CD4-positive, alpha-beta T cell (primary cell): Measurements from ENCODE around the gene ADGRB3. TPM values are rescaled to one million over a fixed set of nuclear protein-coding genes. Genes with fewer than 3 reads are reported as not detected.

Experiments used
- ATAC-seq: fragments of 200-7000 bp; cut with Tn5 transposase; one replicate; pipeline ENCODE4 v1.10.0; 2022; ENCODE audit warnings: mild to moderate bottlenecking; ENCODE audit not compliant: poor library complexity
- CTCF ChIA-PET: fragments of 350-600 bp; sonication (Branson Sonifier 250); formaldehyde crosslinking; loops from one replicate; lab custom pipeline; 2021; ENCODE audit warnings: antibody characterized with exemption, inconsistent platforms; lab: Charles Lee
- POLR2A ChIA-PET: fragments of 350-600 bp; sonication (Branson Sonifier 250); formaldehyde crosslinking; loops from one replicate; lab custom pipeline; 2021; ENCODE audit warnings: antibody characterized with exemption, inconsistent platforms; lab: Charles Lee
- DNase-seq, 14 experiments: peaks; one replicate each; pipeline ENCODE4 v3.0.0-alpha.2; 2013 to 2020; ENCODE audit warnings: mixed read lengths in 2 of 14
- H3K27ac ChIP-seq, 2 donors: one replicate each; pipeline versions ENCODE4 v1.5.1 to v1.7.0; 2013; ENCODE audit warnings: low read length in 2 of 2, low read depth in 1 of 2, mild to moderate bottlenecking in 1 of 2
- H3K27me3 ChIP-seq, 2 experiments: 1 replicate in 1 of 2; 2 replicates in 1 of 2; pipeline versions ENCODE4 v1.6.1 to v1.7.0; 2013; ENCODE audit warnings: low read length in 2 of 2, control low read depth in 1 of 2, mild to moderate bottlenecking in 1 of 2, moderate library complexity in 1 of 2; ENCODE audit not compliant: insufficient read depth in 2 of 2, control insufficient read depth in 1 of 2
- H3K36me3 ChIP-seq: one replicate; pipeline ENCODE4 v1.6.1; 2013; ENCODE audit warnings: low read length, control low read depth; ENCODE audit not compliant: insufficient read depth
- H3K4me1 ChIP-seq: one replicate; pipeline ENCODE4 v1.6.1; 2013; ENCODE audit warnings: low read length, control low read depth; ENCODE audit not compliant: insufficient read depth
- H3K4me3 ChIP-seq: one replicate; pipeline ENCODE4 v1.5.1; 2013; ENCODE audit warnings: mild to moderate bottlenecking, low read length, moderate library complexity
- H3K9me3 ChIP-seq, 2 experiments: 1 replicate in 1 of 2; 2 replicates in 1 of 2; pipeline versions ENCODE4 v1.6.1 to v1.7.0; 2013; ENCODE audit warnings: low read length in 2 of 2, mild to moderate bottlenecking in 2 of 2, control low read depth in 1 of 2, moderate library complexity in 1 of 2; ENCODE audit not compliant: control insufficient read depth in 1 of 2, insufficient read depth in 1 of 2
- H3K27ac Mint-ChIP-seq: one replicate; pipeline ENCODE4 v1.8.0; 2020; ENCODE audit warnings: mixed read lengths
- H3K27me3 Mint-ChIP-seq: one replicate; pipeline ENCODE4 v1.8.0; 2021; ENCODE audit warnings: mixed read lengths
- H3K36me3 Mint-ChIP-seq: one replicate; pipeline ENCODE4 v1.8.0; 2021; ENCODE audit warnings: low read depth, mixed read lengths
- H3K4me1 Mint-ChIP-seq: one replicate; pipeline ENCODE4 v1.8.0; 2021; ENCODE audit warnings: low read depth, mixed read lengths
- H3K4me3 Mint-ChIP-seq: one replicate; pipeline ENCODE4 v1.8.0; 2020; ENCODE audit warnings: mild to moderate bottlenecking, mixed read lengths
- H3K9me3 Mint-ChIP-seq: one replicate; pipeline ENCODE4 v1.8.0; 2020; ENCODE audit warnings: mixed read lengths
- CTCF ChIP-seq: fragments of 200-600 bp; IDR thresholded peaks from one replicate; pipeline ENCODE4 v1.8.0; 2022; ENCODE audit warnings: antibody characterized with exemption, mild to moderate bottlenecking
- intact Hi-C, 2 experiments: fragments of 100-400 bp; cut with DNase I in 1 of 2; cut with micrococcal nuclease in 1 of 2; formaldehyde crosslinking; loops; one replicate each; pipeline versions ENCODE4 v1.15.1 to v1.9.0; 2023 to 2025; cut with DNase I, micrococcal nuclease
- total RNA-seq, 174 experiments: library from RNA in 2 of 174; stranded (reverse) in 2 of 174; gene quantifications; one replicate each; pipeline ENCODE4 v1.2.3 and lab custom pipeline; 2021 to 2026

Gene ADGRB3
- total RNA-seq, 2 experiments from 2014 or later, result not detected

DNA sequence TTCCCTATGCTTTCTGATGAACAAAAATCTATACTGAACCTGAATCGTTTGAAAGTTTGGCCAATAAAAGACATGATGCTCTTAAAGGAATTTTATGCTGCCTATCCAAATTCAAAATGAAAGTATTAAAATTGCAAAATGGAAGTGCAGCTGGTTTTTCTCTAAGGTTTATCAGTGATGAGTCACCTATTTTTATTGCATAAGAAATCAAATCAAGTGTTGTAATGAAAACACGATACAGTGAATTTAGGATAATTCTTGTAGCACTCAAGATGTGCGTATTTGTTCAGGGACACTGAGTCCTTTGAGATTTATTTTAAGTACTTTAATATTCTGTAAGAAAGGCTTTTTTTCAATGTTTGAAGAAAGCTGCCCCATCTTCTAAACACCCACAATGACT lies 409.5 kb downstream of the ADGRB3 start:
- no peaks in the 10 kb centered on the region for H3K27me3 Mint-ChIP-seq
- POLR2A ChIA-PET, result no interaction called here
- no peak for ATAC-seq
- CTCF ChIA-PET, result no interaction called here
- no peak overlapping the region for H3K4me3 ChIP-seq
- no peaks in the 10 kb centered on the region for H3K4me1 ChIP-seq
- H3K36me3 Mint-ChIP-seq, result no peaks in the 10 kb centered on the region
- intact Hi-C loops, result no loop called here
- H3K4me3 Mint-ChIP-seq, result no peak overlapping the region
- TF ChIP-seq CTCF, result no peak
- no peaks in the 10 kb centered on the region for H3K36me3 ChIP-seq
- no peak overlapping the region for H3K27ac Mint-ChIP-seq
- no peaks in the 10 kb centered on the region for H3K9me3 Mint-ChIP-seq
- H3K9me3 ChIP-seq, result peaks cover 0 to 5% of the 10 kb centered on the region in 2 experiments
- DNase-seq, result no peak
- H3K27me3 ChIP-seq, result no peaks in the 10 kb centered on the region
- no peak overlapping the region for H3K27ac ChIP-seq
- no peaks in the 10 kb centered on the region for H3K4me1 Mint-ChIP-seq

DNA sequence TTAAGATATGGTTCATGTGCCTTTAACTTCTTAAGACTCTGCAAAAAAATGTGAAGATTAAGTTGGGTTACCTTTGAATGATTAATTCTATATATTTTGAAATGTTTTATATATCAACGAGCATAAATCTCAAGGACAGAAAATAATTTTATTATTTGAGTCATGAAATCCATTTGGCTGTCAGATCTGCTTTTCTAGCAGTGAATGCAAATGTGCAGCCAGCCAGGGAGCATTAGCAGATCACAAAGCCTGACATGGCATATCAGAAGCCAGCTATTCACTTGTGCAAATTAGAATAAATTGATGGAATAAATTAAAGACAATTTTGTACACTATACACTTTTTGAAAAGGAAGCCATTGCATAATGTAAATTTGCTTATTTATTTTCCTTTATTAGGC lies 424.3 kb downstream of the ADGRB3 start:
- CTCF ChIA-PET, result no interaction called here
- H3K4me3 Mint-ChIP-seq, result no peak overlapping the region
- POLR2A ChIA-PET, result no interaction called here
- intact Hi-C loops, result no loop called here
- H3K9me3 Mint-ChIP-seq, result peaks cover 2% of the 10 kb centered on the region
- ATAC-seq (no peak), DNase-seq (no peak)
- no peaks in the 10 kb centered on the region for H3K27me3 Mint-ChIP-seq
- Histone ChIP-seq H3K4me3 (no peak overlapping the region), H3K9me3 (no peaks in the 10 kb centered on the region), H3K27me3 (no peaks in the 10 kb centered on the region), H3K27ac (no peak overlapping the region), H3K4me1 (no peaks in the 10 kb centered on the region), H3K36me3 (no peaks in the 10 kb centered on the region)
- H3K4me1 Mint-ChIP-seq, result no peaks in the 10 kb centered on the region
- no peak overlapping the region for H3K27ac Mint-ChIP-seq
- no peak for TF ChIP-seq CTCF
- H3K36me3 Mint-ChIP-seq, result no peaks in the 10 kb centered on the region

DNA sequence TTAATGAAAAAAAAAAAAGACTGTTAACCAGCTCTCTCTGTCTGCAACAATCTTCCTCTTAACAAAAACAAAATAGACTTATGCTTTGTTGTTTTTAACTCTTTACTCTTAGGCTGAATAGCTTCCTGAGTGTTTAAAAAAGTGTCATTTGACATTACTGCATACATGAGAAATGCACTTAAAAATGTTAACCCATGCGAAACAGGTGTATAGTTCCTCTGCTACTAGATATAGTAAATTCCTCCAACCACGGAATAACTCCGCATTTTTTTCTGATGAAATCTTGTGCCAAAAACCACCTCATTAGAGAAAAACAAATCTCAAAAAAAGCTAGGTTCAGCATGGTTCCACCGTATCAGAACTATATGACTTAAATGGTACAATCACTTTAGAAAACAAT lies 426.0 kb downstream of the ADGRB3 start:
- CTCF ChIA-PET, result no interaction called here
- DNase-seq (no peak), ATAC-seq (no peak)
- Histone ChIP-seq H3K27me3 (no peaks in the 10 kb centered on the region), H3K27ac (no peak overlapping the region), H3K36me3 (no peaks in the 10 kb centered on the region), H3K4me3 (no peak overlapping the region), H3K9me3 (no peaks in the 10 kb centered on the region), H3K4me1 (no peaks in the 10 kb centered on the region)
- Mint-ChIP-seq H3K9me3 (peaks cover 2% of the 10 kb centered on the region), H3K4me3 (no peak overlapping the region), H3K27me3 (no peaks in the 10 kb centered on the region), H3K4me1 (no peaks in the 10 kb centered on the region), H3K36me3 (no peaks in the 10 kb centered on the region), H3K27ac (no peak overlapping the region)
- TF ChIP-seq CTCF, result no peak
- POLR2A ChIA-PET, result no interaction called here
- intact Hi-C loops, result no loop called here
